Cortex of kidney (tissue), 1 donor: ENCODE data around the gene COL17A1.

Experiments used
- DNase-seq: peaks from one replicate; lab custom pipeline; 2025; lab: John Stamatoyannopoulos, UW

COL17A1 gene

GRCh38 chr10:104049504-104050250 lies 36.0 kb downstream of the COL17A1 start:
- no peak for DNase-seq

GRCh38 chr10:104046651-104047050 lies 39.0 kb downstream of the COL17A1 start:
- no peak for DNase-seq

- DNase-seq: no peak
These were observed 40.3 kb downstream of the COL17A1 start for GRCh38 chr10:104045151-104046089.

- no peak for DNase-seq
These were observed 41.8 kb downstream of the COL17A1 start for GRCh38 chr10:104043854-104044253.

GRCh38 chr10:104043185-104043830 lies 42.4 kb downstream of the COL17A1 start:
- no peak for DNase-seq

GRCh38 chr10:104041891-104042535 lies 43.7 kb downstream of the COL17A1 start:
- no peak for DNase-seq

- DNase-seq: no peak
These were observed 44.6 kb downstream of the COL17A1 start for GRCh38 chr10:104040862-104041789.

GRCh38 chr10:104040382-104040781 lies 45.3 kb downstream of the COL17A1 start:
- no peak for DNase-seq

- DNase-seq: no peak
These were observed 46.5 kb downstream of the COL17A1 start for GRCh38 chr10:104038958-104039752.

GRCh38 chr10:104038537-104038936 lies 47.1 kb downstream of the COL17A1 start:
- DNase-seq: no peak

- DNase-seq: no peak
These were observed 48.3 kb downstream of the COL17A1 start for GRCh38 chr10:104037261-104037951.

GRCh38 chr10:104036518-104037260 lies 49.0 kb downstream of the COL17A1 start:
- DNase-seq: no peak

- DNase-seq: no peak
These were observed 49.7 kb downstream of the COL17A1 start for GRCh38 chr10:104036069-104036384.

- no peak for DNase-seq
These were observed 50.2 kb downstream of the COL17A1 start for GRCh38 chr10:104035194-104036068.

GRCh38 chr10:104034401-104035193 lies 51.1 kb downstream of the COL17A1 start:
- DNase-seq: no peak

GRCh38 chr10:104033966-104034365 lies 51.7 kb downstream of the COL17A1 start:
- no peak for DNase-seq

- DNase-seq: no peak
These were observed 52.2 kb downstream of the COL17A1 start for GRCh38 chr10:104033401-104033930.
